Naive thymus-derived CD4-positive, alpha-beta T cell (primary cell): ENCODE measurements around the gene IGFN1. TPM values are rescaled to one million over a fixed set of nuclear protein-coding genes. Genes with fewer than 3 reads are reported as not detected.

Experiments
- ATAC-seq: fragments of 150-1000 bp; cut with Tn5 transposase; 2 replicates; pipeline ENCODE4 v1.10.0; 2021; ENCODE audit warnings: mild to moderate bottlenecking, moderate library complexity
- CTCF ChIA-PET: fragments of 350-600 bp; sonication (Branson Sonifier 250); formaldehyde crosslinking; loops from one replicate; lab custom pipeline; 2021; ENCODE audit warnings: antibody characterized with exemption; lab: Charles Lee
- POLR2A ChIA-PET: fragments of 350-600 bp; sonication (Branson Sonifier 250); formaldehyde crosslinking; loops from one replicate; lab custom pipeline; 2021; ENCODE audit warnings: antibody characterized with exemption, inconsistent platforms; lab: Charles Lee
- DNase-seq, 9 donors: peaks; one replicate each; pipeline versions ENCODE4 v3.0.0 to v3.0.0-alpha.2; 2020 to 2022; ENCODE audit warnings: mixed read lengths in 1 of 9
- H3K27ac ChIP-seq: one replicate; pipeline ENCODE4 v1.7.0; 2013; ENCODE audit warnings: mild to moderate bottlenecking, low read depth, low read length, moderate library complexity
- H3K27me3 ChIP-seq, 2 donors: one replicate each; pipeline ENCODE4 v1.7.0; 2013; ENCODE audit warnings: low read length in 2 of 2, mild to moderate bottlenecking in 2 of 2, moderate library complexity in 2 of 2; ENCODE audit not compliant: control insufficient read depth in 2 of 2, insufficient read depth in 2 of 2
- H3K36me3 ChIP-seq, 3 experiments: 1 replicate in 2 of 3; 2 replicates in 1 of 3; pipeline ENCODE4 v1.7.0; 2013; ENCODE audit warnings: low read length in 3 of 3, mild to moderate bottlenecking in 3 of 3, moderate library complexity in 1 of 3; ENCODE audit not compliant: insufficient read depth in 3 of 3, control insufficient read depth in 2 of 3
- H3K4me1 ChIP-seq, 2 donors: one replicate each; pipeline ENCODE4 v1.7.0; 2013; ENCODE audit warnings: low read length in 2 of 2, mild to moderate bottlenecking in 2 of 2, moderate library complexity in 1 of 2; ENCODE audit not compliant: control insufficient read depth in 2 of 2, insufficient read depth in 2 of 2
- H3K4me3 ChIP-seq: 2 replicates; pipeline ENCODE4 v1.7.0; 2013; ENCODE audit warnings: mild to moderate bottlenecking, low read length
- H3K9me3 ChIP-seq, 3 experiments: 1 replicate in 2 of 3; 2 replicates in 1 of 3; pipeline ENCODE4 v1.7.0; 2013; ENCODE audit warnings: low read length in 3 of 3; ENCODE audit not compliant: control insufficient read depth in 2 of 3
- H3K27ac Mint-ChIP-seq, 9 donors: one replicate each; pipeline ENCODE4 v1.8.0; 2020 to 2022; ENCODE audit warnings: mixed read lengths in 9 of 9, mild to moderate bottlenecking in 8 of 9, moderate library complexity in 5 of 9, inconsistent platforms in 2 of 9
- H3K27me3 Mint-ChIP-seq, 5 donors: one replicate each; pipeline ENCODE4 v1.8.0; 2021 to 2022; ENCODE audit warnings: mixed read lengths in 5 of 5, mild to moderate bottlenecking in 1 of 5
- H3K36me3 Mint-ChIP-seq, 5 donors: one replicate each; pipeline ENCODE4 v1.8.0; 2020 to 2022; ENCODE audit warnings: mixed read lengths in 5 of 5, mild to moderate bottlenecking in 3 of 5, inconsistent platforms in 1 of 5
- H3K4me1 Mint-ChIP-seq, 7 donors: one replicate each; pipeline ENCODE4 v1.8.0; 2020 to 2022; ENCODE audit warnings: mixed read lengths in 7 of 7, mild to moderate bottlenecking in 3 of 7, inconsistent platforms in 1 of 7
- H3K4me3 Mint-ChIP-seq, 10 donors: one replicate each; pipeline ENCODE4 v1.8.0; 2020 to 2022; ENCODE audit warnings: mild to moderate bottlenecking in 10 of 10, mixed read lengths in 10 of 10, moderate library complexity in 6 of 10, inconsistent platforms in 2 of 10
- H3K9me3 Mint-ChIP-seq, 11 donors: one replicate each; pipeline ENCODE4 v1.8.0; 2020 to 2022; ENCODE audit warnings: mixed read lengths in 11 of 11, mild to moderate bottlenecking in 4 of 11, inconsistent platforms in 1 of 11, moderate library complexity in 1 of 11
- intact Hi-C, 2 donors: fragments of 100-400 bp; cut with micrococcal nuclease; formaldehyde crosslinking; loops; one replicate each; pipeline ENCODE4 v1.15.1; 2023
- polyA plus RNA-seq, 2 donors: library from polyadenylated mRNA; unstranded; fragments of 300-500 nt; fragmentation: Illumina TruSeq; gene quantifications; one replicate each; pipeline ENCODE4 v1.2.3, GENCODE V29; 2021
- total RNA-seq, 6 experiments: library from RNA in 5 of 6; stranded (reverse) in 5 of 6; gene quantifications; 1 replicate in 5 of 6; 2 replicates in 1 of 6; pipeline ENCODE4 v1.2.3 and lab custom pipeline; 2021 to 2026

Gene IGFN1
- total and polyA plus RNA-seq, 7 experiments from 2014 or later, result not detected

- no peaks in the 10 kb centered on the region for H3K4me1 Mint-ChIP-seq
- no peaks in the 10 kb centered on the region for H3K9me3 Mint-ChIP-seq
- ChIA-PET POLR2A (interaction anchor here (0.6 kb wide), 1 partner anchor 95 kb away, joined by 3 read pairs; no protein-coding TSS in a partner anchor), CTCF (interaction anchor here (0.7 kb wide), 1 partner anchor 324 kb away, joined by 3 read pairs; no protein-coding TSS in a partner anchor)
- DNase-seq, result no peak
- Histone ChIP-seq H3K4me3 (no peak overlapping the region), H3K9me3 (no peaks in the 10 kb centered on the region), H3K36me3 (no peaks in the 10 kb centered on the region), H3K27ac (no peak overlapping the region), H3K4me1 (no peaks in the 10 kb centered on the region), H3K27me3 (no peaks in the 10 kb centered on the region)
- intact Hi-C loops, result no loop called here
- peaks cover 16 to 29% (median 20%) of the 10 kb centered on the region in 5 donors for H3K27me3 Mint-ChIP-seq
- H3K27ac Mint-ChIP-seq, result no peak overlapping the region
- no peak for ATAC-seq
- H3K4me3 Mint-ChIP-seq, result no peak overlapping the region
- no peaks in the 10 kb centered on the region for H3K36me3 Mint-ChIP-seq
Measured at GRCh38 chr1:201213106-201213770, 22.6 kb downstream of the IGFN1 start.

- no peaks in the 10 kb centered on the region for H3K36me3 ChIP-seq
- Mint-ChIP-seq H3K36me3 (no peaks in the 10 kb centered on the region), H3K9me3 (no peaks in the 10 kb centered on the region), H3K27me3 (peaks cover 16 to 29% (median 20%) of the 10 kb centered on the region in 5 donors), H3K4me1 (no peaks in the 10 kb centered on the region), H3K4me3 (no peak overlapping the region), H3K27ac (no peak overlapping the region)
- no peaks in the 10 kb centered on the region for H3K9me3 ChIP-seq
- no peaks in the 10 kb centered on the region for H3K27me3 ChIP-seq
- H3K4me1 ChIP-seq, result no peaks in the 10 kb centered on the region
- no peak for ATAC-seq
- H3K4me3 ChIP-seq, result no peak overlapping the region
- ChIA-PET CTCF (no interaction called here), POLR2A (no interaction called here)
- H3K27ac ChIP-seq, result no peak overlapping the region
- DNase-seq, result no peak
- intact Hi-C loops, result no loop called here
Measured at GRCh38 chr1:201213926-201214325, 23.3 kb downstream of the IGFN1 start.

- CTCF ChIA-PET, result no interaction called here
- H3K27ac Mint-ChIP-seq, result no peak overlapping the region
- no peak overlapping the region for H3K27ac ChIP-seq
- H3K36me3 Mint-ChIP-seq, result no peaks in the 10 kb centered on the region
- peaks cover 14 to 27% (median 20%) of the 10 kb centered on the region in 5 donors for H3K27me3 Mint-ChIP-seq
- no peaks in the 10 kb centered on the region for H3K9me3 Mint-ChIP-seq
- POLR2A ChIA-PET, result no interaction called here
- no peak for ATAC-seq
- H3K4me3 Mint-ChIP-seq, result no peak overlapping the region
- no peaks in the 10 kb centered on the region for H3K27me3 ChIP-seq
- intact Hi-C loops, result no loop called here
- no peak overlapping the region for H3K4me3 ChIP-seq
- no peaks in the 10 kb centered on the region for H3K9me3 ChIP-seq
- no peaks in the 10 kb centered on the region for H3K4me1 Mint-ChIP-seq
- no peaks in the 10 kb centered on the region for H3K36me3 ChIP-seq
- H3K4me1 ChIP-seq, result no peaks in the 10 kb centered on the region
- no peak for DNase-seq
Measured at GRCh38 chr1:201214461-201214860, 23.8 kb downstream of the IGFN1 start.

GRCh38 chr1:201214886-201215285, 24.3 kb downstream of the IGFN1 start:
- ChIA-PET CTCF (no interaction called here), POLR2A (no interaction called here)
- Mint-ChIP-seq H3K4me3 (no peak overlapping the region), H3K4me1 (no peaks in the 10 kb centered on the region), H3K9me3 (no peaks in the 10 kb centered on the region), H3K27ac (no peak overlapping the region), H3K36me3 (no peaks in the 10 kb centered on the region), H3K27me3 (peaks cover 10 to 23% (median 16%) of the 10 kb centered on the region in 5 donors)
- Histone ChIP-seq H3K36me3 (no peaks in the 10 kb centered on the region), H3K4me1 (no peaks in the 10 kb centered on the region), H3K9me3 (no peaks in the 10 kb centered on the region), H3K4me3 (no peak overlapping the region), H3K27me3 (no peaks in the 10 kb centered on the region), H3K27ac (no peak overlapping the region)
- intact Hi-C loops, result no loop called here
- ATAC-seq, result no peak
- DNase-seq, result no peak

GRCh38 chr1:201215531-201216357, 25.1 kb downstream of the IGFN1 start:
- POLR2A ChIA-PET, result no interaction called here
- CTCF ChIA-PET, result no interaction called here
- ATAC-seq, result peak; percentile 12

GRCh38 chr1:201216395-201217085, 25.9 kb downstream of the IGFN1 start:
- DNase-seq, result no peak
- no peak overlapping the region for H3K27ac ChIP-seq
- ChIA-PET POLR2A (no interaction called here), CTCF (no interaction called here)
- H3K4me1 ChIP-seq, result no peaks in the 10 kb centered on the region
- Mint-ChIP-seq H3K27ac (no peak overlapping the region), H3K4me1 (peaks cover 0 to 1% (median 0%) of the 10 kb centered on the region in 7 donors), H3K36me3 (no peaks in the 10 kb centered on the region), H3K9me3 (no peaks in the 10 kb centered on the region), H3K4me3 (no peak overlapping the region), H3K27me3 (peaks cover 3 to 12% (median 9%) of the 10 kb centered on the region in 5 donors)
- no peak for ATAC-seq
- no peaks in the 10 kb centered on the region for H3K9me3 ChIP-seq
- H3K36me3 ChIP-seq, result no peaks in the 10 kb centered on the region
- no peaks in the 10 kb centered on the region for H3K27me3 ChIP-seq
- no peak overlapping the region for H3K4me3 ChIP-seq
- intact Hi-C loops, result no loop called here

More at GRCh38 chr1:201215531-201216357, 25.1 kb downstream of the IGFN1 start:
- H3K9me3 Mint-ChIP-seq, result no peaks in the 10 kb centered on the region
- Histone ChIP-seq H3K9me3 (no peaks in the 10 kb centered on the region), H3K4me1 (no peaks in the 10 kb centered on the region), H3K27ac (no peak overlapping the region), H3K36me3 (no peaks in the 10 kb centered on the region), H3K27me3 (no peaks in the 10 kb centered on the region), H3K4me3 (no peak overlapping the region)
- DNase-seq, result no peak
- H3K4me3 Mint-ChIP-seq, result no peak overlapping the region
- peaks cover 0 to 1% (median 0%) of the 10 kb centered on the region in 7 donors for H3K4me1 Mint-ChIP-seq
- intact Hi-C loops, result no loop called here
- no peaks in the 10 kb centered on the region for H3K36me3 Mint-ChIP-seq
- H3K27me3 Mint-ChIP-seq, result peaks cover 7 to 20% (median 15%) of the 10 kb centered on the region in 5 donors
- H3K27ac Mint-ChIP-seq, result no peak overlapping the region
